Uterus (tissue), 2 donors: ENCODE results near the gene NTRK2.

Source experiments
- POLR2A ChIP-seq, 2 donors: fragments of 450-650 bp; IDR thresholded peaks; one replicate each; pipeline ENCODE4 v1.6.1; 2016; ENCODE audit warnings: antibody characterized with exemption in 2 of 2, mild to moderate bottlenecking in 1 of 2, moderate library complexity in 1 of 2
- TF ChIP-seq, protein P1 (sequence below), 4 experiments: fragments of 200-600 bp in 2 of 4; fragments of 450-650 bp in 2 of 4; sonication (generic) in 2 of 4; IDR thresholded peaks; one replicate each; pipeline ENCODE4 v1.5.1; 2016 to 2019; ENCODE audit warnings: antibody characterized with exemption in 4 of 4, mild to moderate bottlenecking in 2 of 4, moderate library complexity in 1 of 4

DNA sequence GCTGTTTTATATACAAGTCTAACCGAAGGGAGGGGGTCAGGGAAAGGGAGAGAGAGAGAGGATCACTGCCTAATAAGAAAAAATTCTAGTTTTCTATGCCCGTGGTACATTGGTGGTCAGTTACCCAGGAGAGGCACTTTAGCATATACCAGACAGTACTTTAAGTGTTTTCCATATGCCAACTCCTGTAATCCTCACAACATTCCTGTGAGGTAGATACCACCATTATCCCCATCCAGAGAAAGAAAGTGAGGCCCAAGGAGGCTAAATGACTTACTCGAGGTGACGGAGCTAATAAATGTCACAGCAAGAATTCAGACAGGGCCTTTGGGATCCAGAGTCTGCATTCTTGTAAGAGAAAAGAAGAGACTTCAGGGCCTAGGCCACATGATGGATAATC, 161.8 kb downstream of the NTRK2 start:
- TF ChIP-seq, protein P1, sequence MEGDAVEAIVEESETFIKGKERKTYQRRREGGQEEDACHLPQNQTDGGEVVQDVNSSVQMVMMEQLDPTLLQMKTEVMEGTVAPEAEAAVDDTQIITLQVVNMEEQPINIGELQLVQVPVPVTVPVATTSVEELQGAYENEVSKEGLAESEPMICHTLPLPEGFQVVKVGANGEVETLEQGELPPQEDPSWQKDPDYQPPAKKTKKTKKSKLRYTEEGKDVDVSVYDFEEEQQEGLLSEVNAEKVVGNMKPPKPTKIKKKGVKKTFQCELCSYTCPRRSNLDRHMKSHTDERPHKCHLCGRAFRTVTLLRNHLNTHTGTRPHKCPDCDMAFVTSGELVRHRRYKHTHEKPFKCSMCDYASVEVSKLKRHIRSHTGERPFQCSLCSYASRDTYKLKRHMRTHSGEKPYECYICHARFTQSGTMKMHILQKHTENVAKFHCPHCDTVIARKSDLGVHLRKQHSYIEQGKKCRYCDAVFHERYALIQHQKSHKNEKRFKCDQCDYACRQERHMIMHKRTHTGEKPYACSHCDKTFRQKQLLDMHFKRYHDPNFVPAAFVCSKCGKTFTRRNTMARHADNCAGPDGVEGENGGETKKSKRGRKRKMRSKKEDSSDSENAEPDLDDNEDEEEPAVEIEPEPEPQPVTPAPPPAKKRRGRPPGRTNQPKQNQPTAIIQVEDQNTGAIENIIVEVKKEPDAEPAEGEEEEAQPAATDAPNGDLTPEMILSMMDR (IDR thresholded peaks at IDR 0.05), result no peak
- TF ChIP-seq POLR2A (IDR thresholded peaks at IDR 0.05), result no peak
